H1 (cell line): ENCODE results near the gene WDR27. TPM values are rescaled to one million over a fixed set of nuclear protein-coding genes. Genes with fewer than 3 reads are reported as not detected.

Experiments used
- CTCF ChIA-PET: fragments of 300-600 bp; sonication (Branson Sonifier 250); formaldehyde crosslinking; loops from one replicate; lab custom pipeline; 2021; ENCODE audit not compliant: partially characterized antibody; lab: Charles Lee
- POLR2A ChIA-PET: fragments of 300-600 bp; sonication (Branson Sonifier 250); formaldehyde crosslinking; loops from one replicate; lab custom pipeline; 2021; ENCODE audit warnings: inconsistent platforms; ENCODE audit not compliant: partially characterized antibody; lab: Charles Lee
- DNase-seq, 2 experiments: peaks; one replicate each; pipeline versions ENCODE4 v3.0.0 to v3.0.0-alpha.2; 2010 to 2022; ENCODE audit warnings: low spot score in 2 of 2, low read depth in 1 of 2, mixed read lengths in 1 of 2
- FAIRE-seq: peaks from 2 replicates; lab custom pipeline; 2011; peaks lifted over from hg19 to GRCh38; lab: Jason Lieb, UNC
- H2AFZ ChIP-seq: 2 replicates; pipeline ENCODE4 v1.8.1; 2012; ENCODE audit warnings: low read length, inconsistent platforms
- H2AK5ac ChIP-seq: 2 replicates; pipeline ENCODE4 v1.6.1; 2013; ENCODE audit warnings: low read depth, low read length
- H2BK120ac ChIP-seq: replicated peaks from 2 replicates; pipeline ENCODE3; 2013; ENCODE audit warnings: low read depth, low read length, inconsistent platforms
- H2BK12ac ChIP-seq: 2 replicates; pipeline ENCODE4 v1.6.1; 2013; ENCODE audit warnings: low read depth, low read length
- H2BK15ac ChIP-seq: 2 replicates; pipeline ENCODE4 v1.6.1; 2013; ENCODE audit warnings: low read length
- H2BK20ac ChIP-seq: 2 replicates; pipeline ENCODE4 v1.6.1; 2013; ENCODE audit warnings: low read length
- H2BK5ac ChIP-seq: 2 replicates; pipeline ENCODE4 v1.6.1; 2013; ENCODE audit warnings: low read depth, low read length
- H3K14ac ChIP-seq: 2 replicates; pipeline ENCODE4 v1.6.1; 2013; ENCODE audit warnings: inconsistent platforms; ENCODE audit not compliant: insufficient read length
- H3K18ac ChIP-seq: 2 replicates; pipeline ENCODE4 v1.6.1; 2013; ENCODE audit warnings: low read length; ENCODE audit errors: extremely low read depth
- H3K23ac ChIP-seq: 2 replicates; pipeline ENCODE4 v1.6.1; 2013; ENCODE audit warnings: inconsistent platforms; ENCODE audit not compliant: insufficient read length
- H3K23me2 ChIP-seq: 2 replicates; pipeline ENCODE4 v1.6.1; 2013; ENCODE audit warnings: low read depth, low read length
- H3K27ac ChIP-seq: 2 replicates; pipeline ENCODE4 v1.6.1; 2011; ENCODE audit warnings: low read depth, low read length, inconsistent platforms
- H3K27me3 ChIP-seq, 4 experiments: replicated peaks in 1 of 4; 1 replicate in 1 of 4; 2 replicates in 3 of 4; pipeline versions ENCODE4 v1.6.1 to v1.8.1; 2011 to 2013; ENCODE audit warnings: low read length in 3 of 4, mild to moderate bottlenecking in 3 of 4, inconsistent platforms in 2 of 4, mixed read lengths in 2 of 4, moderate library complexity in 1 of 4; ENCODE audit not compliant: control insufficient read depth in 3 of 4, insufficient read depth in 3 of 4; ENCODE audit errors: extremely low read depth in 1 of 4
- H3K36me3 ChIP-seq, 4 experiments: 2 replicates each; pipeline versions ENCODE4 v1.6.1 to v1.8.1; 2011 to 2013; ENCODE audit warnings: mild to moderate bottlenecking in 4 of 4, low read length in 3 of 4, moderate library complexity in 2 of 4, control low read depth in 1 of 4, inconsistent platforms in 1 of 4; ENCODE audit not compliant: insufficient read depth in 4 of 4, control insufficient read depth in 2 of 4
- H3K4ac ChIP-seq: replicated peaks from 2 replicates; pipeline ENCODE3; 2013; ENCODE audit warnings: low read length, low read depth, mixed read lengths, inconsistent platforms; ENCODE audit not compliant: insufficient read length
- H3K4me1 ChIP-seq, 4 experiments: replicated peaks in 1 of 4; 1 replicate in 1 of 4; 2 replicates in 3 of 4; pipeline versions ENCODE4 v1.6.1 to v1.8.1; 2011 to 2013; ENCODE audit warnings: low read length in 3 of 4, inconsistent platforms in 2 of 4, mixed read lengths in 1 of 4; ENCODE audit not compliant: insufficient read depth in 4 of 4, control insufficient read depth in 3 of 4
- H3K4me2 ChIP-seq, 2 experiments: 2 replicates each; pipeline versions ENCODE4 v1.6.1 to v1.8.1; 2011 to 2013; ENCODE audit warnings: low read depth in 2 of 2, low read length in 2 of 2, control low read depth in 1 of 2, inconsistent platforms in 1 of 2, mild to moderate bottlenecking in 1 of 2; ENCODE audit not compliant: insufficient read depth in 1 of 2
- H3K4me3 ChIP-seq, 4 experiments: fragments of 200-600, 300-600 bp in 1 of 4; sonication (generic), shearing (Covaris generic), sonication (Bioruptor Twin) in 1 of 4; 2 replicates each; pipeline versions ENCODE4 v1.5.1 to v1.8.1; 2011 to 2016; ENCODE audit warnings: low read length in 4 of 4, low read depth in 3 of 4, control low read depth in 2 of 4, inconsistent platforms in 2 of 4, mild to moderate bottlenecking in 2 of 4, mixed read lengths in 1 of 4, moderate library complexity in 1 of 4; ENCODE audit not compliant: insufficient read depth in 2 of 4; ENCODE audit errors: extremely low read depth in 1 of 4
- H3K56ac ChIP-seq: replicated peaks from 2 replicates; pipeline ENCODE3; 2013; ENCODE audit warnings: low read depth, mild to moderate bottlenecking, mixed read lengths, low read length, inconsistent platforms; ENCODE audit not compliant: insufficient read length
- H3K79me1 ChIP-seq: 2 replicates; pipeline ENCODE4 v1.6.1; 2013; ENCODE audit warnings: low read depth, low read length, control low read depth
- H3K79me2 ChIP-seq, 2 experiments: 2 replicates each; pipeline versions ENCODE4 v1.6.1 to v1.8.1; 2012 to 2013; ENCODE audit warnings: low read length in 2 of 2, mild to moderate bottlenecking in 2 of 2, inconsistent platforms in 1 of 2; ENCODE audit not compliant: insufficient read depth in 2 of 2, control insufficient read depth in 1 of 2
- H3K9ac ChIP-seq, 4 experiments: replicated peaks in 1 of 4; 1 replicate in 1 of 4; 2 replicates in 3 of 4; pipeline versions ENCODE4 v1.6.1 to v1.8.1; 2011 to 2013; ENCODE audit warnings: low read depth in 3 of 4, low read length in 3 of 4, control low read depth in 2 of 4, mild to moderate bottlenecking in 2 of 4, moderate library complexity in 2 of 4, inconsistent platforms in 1 of 4; ENCODE audit errors: extremely low read depth in 1 of 4
- H3K9me3 ChIP-seq, 2 experiments: 2 replicates each; pipeline versions ENCODE4 v1.6.1 to v1.8.1; 2012 to 2013; ENCODE audit warnings: mild to moderate bottlenecking in 2 of 2, moderate library complexity in 2 of 2, control low read depth in 1 of 2, inconsistent platforms in 1 of 2, low read depth in 1 of 2, low read length in 1 of 2, mixed read lengths in 1 of 2; ENCODE audit not compliant: insufficient read depth in 2 of 2
- H4K20me1 ChIP-seq, 2 experiments: replicated peaks in 1 of 2; 2 replicates each; pipeline versions ENCODE3 to v1.8.1; 2011 to 2013; ENCODE audit warnings: inconsistent platforms in 2 of 2, low read length in 2 of 2, mild to moderate bottlenecking in 1 of 2; ENCODE audit not compliant: insufficient read depth in 2 of 2, control insufficient read depth in 1 of 2
- H4K5ac ChIP-seq: 2 replicates; pipeline ENCODE4 v1.6.1; 2013; ENCODE audit warnings: low read length, low read depth, mixed read lengths, inconsistent platforms; ENCODE audit not compliant: insufficient read length
- H4K8ac ChIP-seq: 2 replicates; pipeline ENCODE4 v1.8.0; 2013; ENCODE audit warnings: mild to moderate bottlenecking, moderate library complexity, low read length, inconsistent platforms; ENCODE audit not compliant: insufficient read depth; ENCODE audit errors: extremely low read depth
- H4K91ac ChIP-seq: replicated peaks from 2 replicates; pipeline ENCODE3; 2013; ENCODE audit warnings: low read length, mixed read lengths, inconsistent platforms; ENCODE audit not compliant: insufficient read length
- ASH2L ChIP-seq: fragments of 200-600, 300-600 bp; sonication (generic); IDR thresholded peaks from one replicate; pipeline ENCODE4 v1.7.1; 2017; ENCODE audit warnings: low read length
- BCL11A ChIP-seq, 2 experiments: IDR thresholded peaks; one replicate each; pipeline ENCODE4 v1.6.1; 2011; ENCODE audit warnings: low read depth in 2 of 2, low read length in 2 of 2, mild to moderate bottlenecking in 2 of 2
- EP300 ChIP-seq, 2 experiments: IDR thresholded peaks; 1 replicate in 1 of 2; 2 replicates in 1 of 2; pipeline ENCODE4 v1.6.1; 2011 to 2012; ENCODE audit warnings: low read depth in 2 of 2, low read length in 2 of 2, mild to moderate bottlenecking in 2 of 2, borderline replicate concordance in 1 of 2, inconsistent platforms in 1 of 2, moderate library complexity in 1 of 2
- GTF2F1 ChIP-seq: IDR thresholded peaks from 2 replicates; pipeline ENCODE4 v1.6.1; 2012; ENCODE audit warnings: low read depth, low read length, improper control_type of control experiment, borderline replicate concordance
- HDAC6 ChIP-seq: IDR thresholded peaks from one replicate; pipeline ENCODE4 v1.7.1; 2012; ENCODE audit warnings: low read depth, mild to moderate bottlenecking, inconsistent platforms, low read length, moderate library complexity
- JUND ChIP-seq: IDR thresholded peaks from 2 replicates; pipeline ENCODE4 v1.6.1; 2011; ENCODE audit warnings: mild to moderate bottlenecking, improper control_type of control experiment, low read length
- NANOG ChIP-seq: IDR thresholded peaks from 2 replicates; pipeline ENCODE4 v1.6.1; 2011; ENCODE audit warnings: low read length, low read depth, mild to moderate bottlenecking, inconsistent platforms; ENCODE audit not compliant: insufficient read depth, poor library complexity, severe bottlenecking
- NRF1 ChIP-seq: IDR thresholded peaks from 2 replicates; pipeline ENCODE4 v1.6.1; 2011; ENCODE audit warnings: mild to moderate bottlenecking, low read depth, low read length, improper control_type of control experiment
- POU5F1 ChIP-seq: IDR thresholded peaks from 2 replicates; pipeline ENCODE4 v1.6.1; 2011; ENCODE audit warnings: low read depth, mild to moderate bottlenecking, low read length, moderate library complexity
- RFX5 ChIP-seq: IDR thresholded peaks from 2 replicates; pipeline ENCODE4 v1.6.1; 2011; ENCODE audit warnings: low read depth, low read length, improper control_type of control experiment, borderline replicate concordance
- RXRA ChIP-seq: IDR thresholded peaks from 2 replicates; pipeline ENCODE4 v1.6.1; 2011; ENCODE audit warnings: low read depth, mild to moderate bottlenecking, low read length, moderate library complexity; ENCODE audit not compliant: insufficient read depth
- SRF ChIP-seq: IDR thresholded peaks from 2 replicates; pipeline ENCODE4 v1.6.1; 2011; ENCODE audit warnings: mild to moderate bottlenecking, low read depth, low read length, moderate library complexity
- TAF1 ChIP-seq: IDR thresholded peaks from 2 replicates; pipeline ENCODE4 v1.6.1; 2011; ENCODE audit warnings: mild to moderate bottlenecking, low read depth, low read length
- TAF7 ChIP-seq: optimal IDR thresholded peaks from 2 replicates; pipeline ENCODE3; 2011; ENCODE audit warnings: low read depth, mild to moderate bottlenecking, inconsistent platforms, low read length, moderate library complexity, borderline replicate concordance
- TCF12 ChIP-seq: IDR thresholded peaks from 2 replicates; pipeline ENCODE4 v1.6.1; 2011; ENCODE audit warnings: low read depth, mild to moderate bottlenecking, low read length
- WGBS, 2 experiments: shearing (Covaris generic) in 1 of 2; methylation state at CpG; one replicate each; pipeline versions ENCODE4 v1.1.6 to v1.1.7; 2013 to 2015; ENCODE audit warnings: low lambda C conversion rate in 2 of 2, mixed read lengths in 2 of 2, inconsistent platforms in 1 of 2, low coverage in 1 of 2, missing lambda C conversion rate in 1 of 2; ENCODE audit not compliant: insufficient replicate concordance in 2 of 2, insufficient coverage in 1 of 2, insufficient read length in 1 of 2; ENCODE audit errors: extremely low coverage in 1 of 2, missing lambda C conversion rate in 1 of 2; 5-methylcytosine and 5-hydroxymethylcytosine counted together
- polyA plus RNA-seq, 7 experiments: library from polyadenylated mRNA; depleted of rRNA in 3 of 7; stranded (reverse) in 5 of 7; unstranded in 2 of 7; fragments of >200 nt in 5 of 7; fragments of 200-250 nt in 2 of 7; gene quantifications; 1 replicate in 5 of 7; 2 replicates in 1 of 7; 4 replicates in 1 of 7; pipeline versions ENCODE4 v1.2.1 to v1.2.3, GENCODE V29; 2011 to 2013; ENCODE audit warnings: missing spikeins in 2 of 7, mixed read lengths in 2 of 7
- total RNA-seq: library from RNA; stranded (reverse); fragmentation: NEBNext Ultra II Directional; extraction: Animal tissue kit (Norgen Biotek cat#: 25700); gene quantifications from 2 replicates; pipeline ENCODE4 v1.2.1, GENCODE V29; 2021

Gene WDR27
- total and polyA plus RNA-seq, 2 of the 8 experiments (the other 6 are each of a cell fraction or from before 2014, with no cell fraction given), result 53.6 to 68.6 TPM

DNA sequence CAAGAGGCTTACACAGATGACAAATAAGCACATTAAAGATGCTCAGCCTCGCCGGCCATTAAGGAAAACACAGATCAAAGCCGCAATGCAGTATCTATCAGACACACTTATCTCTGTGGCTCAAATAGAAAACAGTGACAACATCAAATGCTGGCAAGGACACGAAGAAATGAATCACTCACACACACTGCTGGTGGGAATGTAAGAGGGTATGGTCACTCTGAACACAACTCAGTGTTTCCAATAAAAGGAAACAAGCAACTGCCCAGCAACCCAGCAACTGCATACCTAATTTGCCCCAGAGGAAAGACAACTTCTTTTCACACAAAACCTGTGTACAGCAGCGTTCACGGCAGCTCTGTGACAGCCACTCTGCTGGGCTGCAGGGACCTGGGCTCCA lies 155.8 kb downstream of the WDR27 start:
- Histone ChIP-seq H3K4me2 (no peak overlapping the region), H2AK5ac (no peak overlapping the region), H4K8ac (no peak overlapping the region), H3K4ac (no peak overlapping the region), H3K18ac (no peak overlapping the region), H4K20me1 (no peaks in the 10 kb centered on the region), H3K36me3 (0 out of 8 replicates have a peak, but pooled peaks cover 0 to 3% (median 0%) of the 10 kb centered on the region in 4 experiments), H2BK15ac (no peak overlapping the region), H2BK120ac (no peak overlapping the region), H3K79me1 (no peaks in the 10 kb centered on the region), H2BK20ac (no peak overlapping the region), H3K4me1 (no peaks in the 10 kb centered on the region), H3K56ac (no peak overlapping the region), H2AFZ (no peak overlapping the region), H3K9me3 (peaks cover 0 to 6% of the 10 kb centered on the region in 2 experiments; a peak in 2 of 4 replicates), H2BK5ac (0 out of 2 replicates have a peak overlapping the region, but pooled peaks have one; percentile 35), H3K79me2 (no peaks in the 10 kb centered on the region), H3K9ac (no peak overlapping the region), H3K23ac (no peak overlapping the region), H2BK12ac (no peak overlapping the region), H3K27ac (no peak overlapping the region), H3K14ac (no peak overlapping the region), H4K91ac (no peak overlapping the region), H3K4me3 (no peak overlapping the region), H4K5ac (no peak overlapping the region), H3K27me3 (no peaks in the 10 kb centered on the region), H3K23me2 (no peaks in the 10 kb centered on the region)
- ChIA-PET CTCF (interaction anchor here (1.0 kb wide), 1 partner anchor 11 kb away, joined by 3 read pairs; no protein-coding TSS in a partner anchor), POLR2A (no interaction called here)
- FAIRE-seq (no peak), DNase-seq (no peak)
- 92% methylated on average over 6 of the region's 6 CpGs; no CpG with 5 or more reads in 1 of the 2 experiments for whole genome bisulfite sequencing, 2 experiments
- TF ChIP-seq HDAC6 (no peak), JUND (no peak), POU5F1 (no peak), NRF1 (no peak), TCF12 (no peak), NANOG (no peak), RFX5 (no peak), ASH2L (no peak), SRF (no peak), TAF7 (no peak), EP300 (IDR thresholded peaks at IDR 0.05; ENCODE audit: borderline replicate concordance in 1 of 2, low read depth in 2 of 2, low read length in 2 of 2) (no peak), BCL11A (IDR thresholded peaks at IDR 0.05; ENCODE audit: low read depth in 2 of 2, low read length in 2 of 2) (no peak), GTF2F1 (no peak), TAF1 (no peak), RXRA (no peak)
